H9 (cell line): ENCODE data around the gene TLE4. TPM values are rescaled to one million over a fixed set of nuclear protein-coding genes. Genes with fewer than 3 reads are reported as not detected.

Experiments
- DNase-seq: peaks from one replicate; pipeline ENCODE4 v3.0.0-alpha.2; 2017
- H2AFZ ChIP-seq: one replicate; pipeline ENCODE4 v1.6.1; 2013; ENCODE audit warnings: mild to moderate bottlenecking, low read length, control low read depth, moderate library complexity
- H2AK5ac ChIP-seq: 2 replicates; pipeline ENCODE4 v1.6.1; 2013; ENCODE audit warnings: low read length, control low read depth, mixed read lengths; ENCODE audit not compliant: insufficient read length
- H2BK120ac ChIP-seq: one replicate; pipeline ENCODE4 v1.6.1; 2013; ENCODE audit warnings: low read depth, mild to moderate bottlenecking, low read length, control low read depth, inconsistent platforms; ENCODE audit not compliant: poor library complexity, severe bottlenecking
- H2BK12ac ChIP-seq: 2 replicates; pipeline ENCODE4 v1.6.1; 2013; ENCODE audit warnings: low read length, control low read depth, mixed read lengths, low read depth; ENCODE audit not compliant: insufficient read length
- H2BK15ac ChIP-seq: 2 replicates; pipeline ENCODE4 v1.6.1; 2013; ENCODE audit warnings: low read depth, low read length, control low read depth
- H2BK20ac ChIP-seq: one replicate; pipeline ENCODE4 v1.6.1; 2013; ENCODE audit warnings: low read depth, mild to moderate bottlenecking, low read length, control low read depth, inconsistent platforms; ENCODE audit not compliant: poor library complexity, severe bottlenecking
- H2BK5ac ChIP-seq: 2 replicates; pipeline ENCODE4 v1.6.1; 2013; ENCODE audit warnings: low read length, control low read depth, mixed read lengths; ENCODE audit not compliant: insufficient read length
- H3K14ac ChIP-seq: 2 replicates; pipeline ENCODE4 v1.6.1; 2013; ENCODE audit warnings: low read length, control low read depth; ENCODE audit not compliant: insufficient read depth
- H3K18ac ChIP-seq: 2 replicates; pipeline ENCODE4 v1.6.1; 2013; ENCODE audit warnings: low read depth, mild to moderate bottlenecking, mixed read lengths, low read length, control low read depth; ENCODE audit not compliant: insufficient read length
- H3K23ac ChIP-seq: 2 replicates; pipeline ENCODE4 v1.6.1; 2013; ENCODE audit warnings: low read length, control low read depth, mixed read lengths, low read depth; ENCODE audit not compliant: insufficient read length
- H3K23me2 ChIP-seq: 2 replicates; pipeline ENCODE4 v1.6.1; 2013; ENCODE audit warnings: low read depth, mild to moderate bottlenecking, mixed read lengths, low read length, control low read depth; ENCODE audit not compliant: insufficient read length, poor library complexity, severe bottlenecking
- H3K27ac ChIP-seq: 2 replicates; pipeline ENCODE4 v1.5.1; 2013; ENCODE audit warnings: low read length, control low read depth, mixed read lengths, low read depth; ENCODE audit not compliant: insufficient read length
- H3K27me3 ChIP-seq: 2 replicates; pipeline ENCODE4 v1.6.1; 2013; ENCODE audit warnings: low read length, control low read depth, inconsistent platforms; ENCODE audit not compliant: insufficient read depth
- H3K4ac ChIP-seq: 2 replicates; pipeline ENCODE4 v1.6.1; 2013; ENCODE audit warnings: low read depth, mild to moderate bottlenecking, control low read depth, inconsistent platforms, low read length, moderate library complexity
- H3K4me1 ChIP-seq: 2 replicates; pipeline ENCODE4 v1.6.1; 2013; ENCODE audit warnings: low read length, control low read depth, inconsistent platforms; ENCODE audit not compliant: insufficient read depth
- H3K4me2 ChIP-seq: 2 replicates; pipeline ENCODE4 v1.6.1; 2013; ENCODE audit warnings: low read length, control low read depth, mixed read lengths; ENCODE audit not compliant: insufficient read length, insufficient read depth
- H3K56ac ChIP-seq: 2 replicates; pipeline ENCODE4 v1.6.1; 2013; ENCODE audit warnings: low read depth, mild to moderate bottlenecking, mixed read lengths, low read length, control low read depth; ENCODE audit not compliant: insufficient read length
- H3K79me1 ChIP-seq: 2 replicates; pipeline ENCODE4 v1.6.1; 2013; ENCODE audit warnings: low read depth, mild to moderate bottlenecking, moderate library complexity, low read length, control low read depth, inconsistent platforms; ENCODE audit not compliant: insufficient read depth, poor library complexity, severe bottlenecking
- H3K79me2 ChIP-seq: 2 replicates; pipeline ENCODE4 v1.6.1; 2013; ENCODE audit warnings: low read length, control low read depth, inconsistent platforms; ENCODE audit not compliant: insufficient read depth
- H3K9ac ChIP-seq: 2 replicates; pipeline ENCODE4 v1.6.1; 2013; ENCODE audit warnings: low read length, control low read depth, mixed read lengths; ENCODE audit not compliant: insufficient read length; ENCODE audit errors: extremely low read depth
- H3K9me3 ChIP-seq: one replicate; pipeline ENCODE4 v1.6.1; 2013; ENCODE audit warnings: low read depth, low read length, inconsistent platforms; ENCODE audit not compliant: control insufficient read depth
- H3T11ph ChIP-seq: one replicate; pipeline ENCODE4 v1.6.1; 2013; ENCODE audit warnings: mild to moderate bottlenecking, low read length, control low read depth, inconsistent platforms
- H4K20me1 ChIP-seq: one replicate; pipeline ENCODE4 v1.6.1; 2013; ENCODE audit not compliant: control insufficient read depth, insufficient read length, insufficient read depth
- H4K5ac ChIP-seq: 2 replicates; pipeline ENCODE4 v1.6.1; 2013; ENCODE audit warnings: low read depth, mild to moderate bottlenecking, mixed read lengths, low read length, control low read depth; ENCODE audit not compliant: insufficient read length
- H4K8ac ChIP-seq: replicated peaks from 2 replicates; pipeline ENCODE4 v1.6.1; 2013; ENCODE audit warnings: low read length, control low read depth, mixed read lengths, low read depth; ENCODE audit not compliant: insufficient read length
- H4K91ac ChIP-seq: 2 replicates; pipeline ENCODE4 v1.6.1; 2013; ENCODE audit warnings: low read depth, mild to moderate bottlenecking, moderate library complexity, mixed read lengths, low read length, control low read depth; ENCODE audit not compliant: insufficient read length
- H3K27ac Mint-ChIP-seq, 3 experiments: 2 replicates in 2 of 3; 3 replicates in 1 of 3; pipeline ENCODE4 v1.8.0; 2020 to 2021; ENCODE audit warnings: mixed read lengths in 3 of 3, mild to moderate bottlenecking in 1 of 3, moderate library complexity in 1 of 3
- H3K27me3 Mint-ChIP-seq: 2 replicates; pipeline ENCODE4 v1.8.0; 2021; ENCODE audit warnings: low read depth, mild to moderate bottlenecking, moderate library complexity, mixed read lengths
- H3K36me3 Mint-ChIP-seq, 3 experiments: 2 replicates in 2 of 3; 3 replicates in 1 of 3; pipeline ENCODE4 v1.8.0; 2020 to 2021; ENCODE audit warnings: low read depth in 3 of 3, mixed read lengths in 3 of 3; ENCODE audit not compliant: insufficient read depth in 1 of 3
- H3K4me1 Mint-ChIP-seq, 2 experiments: 2 replicates each; pipeline ENCODE4 v1.8.0; 2020; ENCODE audit warnings: mixed read lengths in 2 of 2
- H3K4me3 Mint-ChIP-seq, 2 experiments: 2 replicates in 1 of 2; 3 replicates in 1 of 2; pipeline ENCODE4 v1.8.0; 2020 to 2021; ENCODE audit warnings: mild to moderate bottlenecking in 2 of 2, mixed read lengths in 2 of 2, moderate library complexity in 1 of 2
- H3K9me3 Mint-ChIP-seq, 2 experiments: 2 replicates in 1 of 2; 3 replicates in 1 of 2; pipeline ENCODE4 v1.8.0; 2020; ENCODE audit warnings: mild to moderate bottlenecking in 2 of 2, mixed read lengths in 2 of 2, moderate library complexity in 1 of 2
- CTCF ChIP-seq: fragments of 200-600 bp; sonication (generic); conservative IDR thresholded peaks from 3 replicates; pipeline ENCODE4 v1.8.0; 2021; ENCODE audit warnings: antibody characterized with exemption, mild to moderate bottlenecking
- WGBS: extraction: QIAGEN DNeasy Blood & Tissue Kit; methylation state at CpG from one replicate; pipeline ENCODE4 v1.1.7; 2013; ENCODE audit warnings: missing lambda C conversion rate, low lambda C conversion rate, mixed read lengths; ENCODE audit not compliant: insufficient read length; ENCODE audit errors: extremely low coverage; 5-methylcytosine and 5-hydroxymethylcytosine counted together
- long read RNA-seq: library from polyadenylated mRNA; unstranded; transcript quantifications from one replicate; pipeline ENCODE4 v2.0.0, GENCODE V29; 2020
- total RNA-seq: library from RNA; stranded (reverse); gene quantifications from 2 replicates; pipeline ENCODE4 v1.2.1, GENCODE V29; 2021

The TLE4 gene
- 35.1 and 36.5 TPM in 2 replicates for total RNA-seq
- long read RNA-seq, partial matches to known transcripts = 5 of 7 reads
- long read RNA-seq, other reads (novel, unspliced or antisense) = 2 of 7 reads

DNA sequence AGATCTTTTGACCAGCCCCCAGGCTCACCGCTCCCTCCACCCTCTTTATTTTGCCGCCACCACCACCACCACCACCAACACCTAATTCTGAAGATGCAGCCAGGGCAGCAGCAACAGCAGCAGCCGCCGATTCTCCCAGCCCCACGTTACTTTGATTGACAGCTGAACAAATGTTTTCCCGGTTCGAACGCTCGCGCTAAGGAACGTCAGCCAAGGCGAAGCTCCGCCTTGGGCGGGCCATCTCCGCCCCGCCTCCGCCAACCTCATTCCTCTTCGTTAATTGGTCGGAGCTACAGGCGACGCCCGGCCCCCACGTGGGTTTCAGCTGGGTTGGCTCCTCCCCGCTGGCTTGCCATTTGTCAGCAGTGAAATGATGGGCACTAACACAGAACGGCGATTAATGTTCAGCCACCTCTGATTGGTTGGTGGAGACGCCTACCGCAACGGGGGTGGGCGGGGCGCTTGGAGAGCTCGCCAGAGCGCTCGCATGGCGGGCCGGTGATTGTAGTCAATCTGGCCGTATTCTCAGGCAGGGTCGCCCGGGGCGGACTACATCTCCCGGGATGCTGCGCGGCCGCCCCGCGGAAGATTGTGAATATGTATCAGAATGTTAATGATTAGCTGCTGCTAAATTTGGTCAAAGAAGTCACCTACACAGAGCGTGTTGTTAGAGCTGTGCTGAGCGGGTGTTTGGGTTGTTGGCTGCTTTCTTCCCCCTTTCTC lies at the start of gene TLE4:
Gene TLE4, plus strand, starts transcription at position 657 of the 723 bp plus-strand sequence. CDS start 826 bp downstream, outside the sequence.
- H3K18ac ChIP-seq = peak within 1 kb of the TSS; percentile 91
- peaks cover 23 to 30% of the 10 kb centered on the region in 2 experiments for H3K4me1 Mint-ChIP-seq
- no peak within 1 kb of the TSS for H2AFZ ChIP-seq
- H4K8ac ChIP-seq = no peak within 1 kb of the TSS
- H3K23ac ChIP-seq = no peak within 1 kb of the TSS
- peak within 1 kb of the TSS; percentile 81 to 89 for H3K4me3 Mint-ChIP-seq
- H2BK12ac ChIP-seq = no peak within 1 kb of the TSS
- H3K79me1 ChIP-seq = no peaks in the 10 kb centered on the region
- H3K4ac ChIP-seq = no peak within 1 kb of the TSS
- H3K36me3 Mint-ChIP-seq = peaks cover 2 to 24% (median 9%) of the 10 kb centered on the region in 3 experiments; a peak in 6 of 7 replicates
- peak within 1 kb of the TSS; percentile 90 for H3K14ac ChIP-seq
- no peak within 1 kb of the TSS for H4K91ac ChIP-seq
- peak within 1 kb of the TSS; percentile 77 for H3K27ac ChIP-seq
- H4K20me1 ChIP-seq = no peaks in the 10 kb centered on the region
- no CpG with 5 or more reads among the region's 48 CpGs for WGBS
- no peaks in the 10 kb centered on the region for H3K27me3 ChIP-seq
- H2BK120ac ChIP-seq = no peak within 1 kb of the TSS
- H3K56ac ChIP-seq = no peak within 1 kb of the TSS
- H2AK5ac ChIP-seq = no peak within 1 kb of the TSS
- no peak within 1 kb of the TSS for H2BK20ac ChIP-seq
- H3K9me3 Mint-ChIP-seq = peaks cover 4% of the 10 kb centered on the region in 2 experiments; a peak in 3 of 5 replicates
- H2BK5ac ChIP-seq = peak within 1 kb of the TSS; percentile 32
- peaks cover 7% of the 10 kb centered on the region for H3K27me3 Mint-ChIP-seq
- H4K5ac ChIP-seq = no peak within 1 kb of the TSS
- no peaks in the 10 kb centered on the region for H3K9me3 ChIP-seq
- TF ChIP-seq CTCF = no peak
- peak within 1 kb of the TSS; percentile 97 for H3K4me2 ChIP-seq
- H2BK15ac ChIP-seq = no peak within 1 kb of the TSS
- H3K79me2 ChIP-seq = peaks cover 3% of the 10 kb centered on the region; the same call in 1 of the 2 replicates
- H3T11ph ChIP-seq = no peak within 1 kb of the TSS
- peak within 1 kb of the TSS; percentile 90 for H3K9ac ChIP-seq
- H3K23me2 ChIP-seq = peaks cover 18% of the 10 kb centered on the region
- peaks cover 3% of the 10 kb centered on the region; the same call in 1 of the 2 replicates for H3K4me1 ChIP-seq
- H3K27ac Mint-ChIP-seq = no peak within 1 kb of the TSS
- DNase-seq = peak; percentile 100
